K562 (cell line): ENCODE results near the gene PITHD1. TPM values are rescaled to one million over a fixed set of nuclear protein-coding genes. Genes with fewer than 3 reads are reported as not detected.

Experiments
- C11orf30 ChIP-seq: fragments of 450-650 bp; IDR thresholded peaks from 2 replicates; pipeline ENCODE4 v1.6.1; 2016; ENCODE audit warnings: low read depth, mild to moderate bottlenecking
- CHD2 ChIP-seq: IDR thresholded peaks from 2 replicates; pipeline ENCODE4 v1.6.1; 2011; ENCODE audit warnings: low read depth, low read length
- CHD4 ChIP-seq: fragments of 200-600 bp; sonication (generic); IDR thresholded peaks from 3 replicates; pipeline ENCODE4 v1.6.1; 2012; ENCODE audit warnings: low read depth, mild to moderate bottlenecking, mixed read lengths, low read length, inconsistent platforms; ENCODE audit not compliant: insufficient read depth, insufficient replicate concordance, poor library complexity, severe bottlenecking
- DDX20 ChIP-seq: fragments of 450-650 bp; IDR thresholded peaks from 2 replicates; pipeline ENCODE4 v1.6.1; 2016; ENCODE audit warnings: missing genetic modification characterization, low read depth, mild to moderate bottlenecking, missing compliant biosample characterization, moderate library complexity
- DPF2 ChIP-seq: fragments of 450-650 bp; IDR thresholded peaks from 2 replicates; pipeline ENCODE4 v1.6.1; 2016
- FOXA3 ChIP-seq, 2 experiments: fragments of 450-650 bp in 1 of 2; sonication (generic) in 1 of 2; formaldehyde crosslinking; IDR thresholded peaks in 1 of 2; conservative IDR thresholded peaks in 1 of 2; 2 replicates each; pipeline versions ENCODE4 v1.4.0 to v1.8.0; 2020 to 2022; ENCODE audit warnings: mild to moderate bottlenecking in 2 of 2, missing genetic modification reagents in 1 of 2
- FUS ChIP-seq: fragments of 200-400 bp; formaldehyde crosslinking; optimal IDR thresholded peaks from 2 replicates; pipeline ENCODE3; 2017; ENCODE audit warnings: low read depth, low read length
- IRF1 ChIP-seq: sonication (generic); formaldehyde crosslinking; IDR thresholded peaks from 2 replicates; pipeline ENCODE4 v1.8.0; 2022; ENCODE audit warnings: missing genetic modification reagents, mild to moderate bottlenecking, borderline replicate concordance
- MAFG ChIP-seq: fragments of 450-650 bp; conservative IDR thresholded peaks from 2 replicates; pipeline ENCODE4 v1.6.1; 2016; ENCODE audit warnings: missing genetic modification characterization, missing compliant biosample characterization
- MLLT1 ChIP-seq, 2 experiments: fragments of 450-650 bp; IDR thresholded peaks; 2 replicates each; pipeline ENCODE4 v1.6.1; 2016
- MTF1 ChIP-seq: fragments of 250-450 bp; sonication (Bioruptor Pico); IDR thresholded peaks from 2 replicates; pipeline ENCODE4 v1.9.0; 2021; ENCODE audit warnings: moderate library complexity, mild to moderate bottlenecking, inconsistent platforms, borderline replicate concordance
- NR2C2 ChIP-seq, 2 experiments: fragments of 200-800 bp in 1 of 2; sonication (Bioruptor generic) in 1 of 2; sonication (generic) in 1 of 2; formaldehyde crosslinking in 1 of 2; IDR thresholded peaks; 2 replicates each; pipeline versions ENCODE4 v1.6.1 to v1.8.0; 2016 to 2022; ENCODE audit warnings: mild to moderate bottlenecking in 1 of 2, missing compliant biosample characterization in 1 of 2, missing genetic modification characterization in 1 of 2, missing genetic modification reagents in 1 of 2
- PRDM10 ChIP-seq: fragments of 450-650 bp; IDR thresholded peaks from 2 replicates; pipeline ENCODE4 v1.6.1; 2018; ENCODE audit not compliant: partially characterized antibody
- SMAD1 ChIP-seq: fragments of 150-350 bp; IDR thresholded peaks from 2 replicates; pipeline ENCODE4 v1.6.1; 2014; ENCODE audit warnings: low read length, low read depth; ENCODE audit not compliant: partially characterized antibody
- ZBTB34 ChIP-seq: fragments of 250-450 bp; sonication (Bioruptor Pico); IDR thresholded peaks from 2 replicates; pipeline ENCODE4 v1.8.0; 2021; ENCODE audit warnings: mild to moderate bottlenecking, moderate library complexity
- ZNF253 ChIP-seq: fragments of 250-450 bp; sonication (Bioruptor Pico); conservative IDR thresholded peaks from 2 replicates; pipeline ENCODE4 v1.6.1; 2021; ENCODE audit warnings: mild to moderate bottlenecking
- ZNF444 ChIP-seq: fragments of 250-450 bp; sonication (Bioruptor Pico); IDR thresholded peaks from 2 replicates; pipeline ENCODE4 v1.4.0; 2020; ENCODE audit warnings: mild to moderate bottlenecking, moderate library complexity
- polyA plus RNA-seq, 8 experiments: library from polyadenylated mRNA; depleted of rRNA in 4 of 8; stranded (reverse) in 5 of 8; unstranded in 3 of 8; fragments of >200 nt; fragmentation: Nextera tagmentation in 2 of 8; fragmentation: Illumina TruSeq in 1 of 8; extraction: Ambion mirVana in 2 of 8; extraction: Trizol in 1 of 8; gene quantifications; 2 replicates each; pipeline versions ENCODE4 v1.2.1 to v1.2.3, GENCODE V29; 2011 to 2014; ENCODE audit warnings: inconsistent platforms in 1 of 8, missing spikeins in 1 of 8
- total RNA-seq, 7 experiments: library from RNA; depleted of rRNA in 6 of 7; stranded (reverse); fragments of >200 nt in 6 of 7; fragmentation: Illumina TruSeq in 2 of 7; extraction: Trizol in 2 of 7; gene quantifications; 2 replicates each; pipeline versions ENCODE4 v1.2.1 to v1.2.3, GENCODE V29; 2011 to 2021; ENCODE audit warnings: low replicate concordance in 1 of 7

The PITHD1 gene
- total and polyA plus RNA-seq, 9 of the 15 experiments (the other 6 are each of a cell fraction or from before 2014, with no cell fraction given), result 46.5 to 175 (median 149) TPM

GRCh38 chr1:23732363-23733224 is 45.6 kb upstream of the PITHD1 start (continued):
- TF ChIP-seq MLLT1 (IDR thresholded peaks at IDR 0.05) (no peak), SMAD1 (no peak), CHD2 (no peak), IRF1 (CRISPR knock-in tag) (no peak), FOXA3 (CRISPR knock-in tag; conservative IDR thresholded peaks at IDR 0.05 in 1 of 2, IDR thresholded peaks at IDR 0.05 in 1 of 2) (no peak), MAFG (tag) (peak; percentile 86), PRDM10 (no peak), CHD4 (no peak), ZNF253 (no peak), MTF1 (CRISPR knock-in tag) (no peak), ZNF444 (CRISPR knock-in tag) (no peak), ZBTB34 (CRISPR knock-in tag) (no peak), FUS (no peak), DDX20 (tag) (no peak), DPF2 (peak; percentile 70), NR2C2 (CRISPR knock-in tag; IDR thresholded peaks at IDR 0.05) (no peak), NR2C2 (tag; IDR thresholded peaks at IDR 0.05) (no peak), C11orf30 (peak; percentile 87)
